Measurements from ENCODE around the gene ASB13. TPM values are rescaled to one million over a fixed set of nuclear protein-coding genes. Genes with fewer than 3 reads are reported as not detected.

The ASB13 gene
- polyA plus RNA-seq, 1 of the 3 experiments (the other 2 are of a cell fraction) = 9.2 TPM

GRCh38 chr10:5666841-5667630 is 641 bp upstream of the ASB13 start (continued):
- TF ChIP-seq ZBTB33 (IDR thresholded peaks at IDR 0.05; ENCODE audit: borderline replicate concordance, low read depth) = no peak
- no peak for TF ChIP-seq MXI1 (IDR thresholded peaks at IDR 0.05; ENCODE audit: low read depth, low read length)
- TF ChIP-seq EZH2phosphoT487 (IDR thresholded peaks at IDR 0.05; ENCODE audit: borderline replicate concordance, low read depth) = no peak
- TF ChIP-seq YY1 (IDR thresholded peaks at IDR 0.05; ENCODE audit: low read depth) = no peak
- no peak for TF ChIP-seq TEAD4 (IDR thresholded peaks at IDR 0.05; ENCODE audit: borderline replicate concordance, insufficient read depth)

- POLR2A ChIA-PET = no interaction called here
- Histone ChIP-seq H2AFZ (ENCODE audit: low read depth) (peak overlapping the region; percentile 79), H3K36me3 (replicated peaks in 1 of 2; ENCODE audit: control insufficient read depth in 1 of 2, insufficient read depth in 2 of 2, low read length in 1 of 2) (no peaks in the 10 kb centered on the region), H3K9me3 (no peaks in the 10 kb centered on the region), H3K4me3 (ENCODE audit: low read depth in 2 of 2, low read length in 1 of 2) (peak overlapping the region; percentile 86 to 93), H3F3A (replicated peaks; ENCODE audit: insufficient read depth) (no peaks in the 10 kb centered on the region), H3K79me2 (ENCODE audit: insufficient read depth) (peaks cover 10% of the 10 kb centered on the region; the same call in 1 of the 2 replicates), H3K4me2 (peak overlapping the region; percentile 80), H3K4me1 (ENCODE audit: control insufficient read depth in 1 of 2, insufficient read depth in 2 of 2, low read depth in 1 of 2, low read length in 1 of 2) (peaks cover 0 to 20% of the 10 kb centered on the region in 2 experiments; a peak in 2 of 4 replicates), H4K20me1 (ENCODE audit: insufficient read depth) (no peaks in the 10 kb centered on the region), H3K9ac (peak overlapping the region; percentile 76), H3K9me2 (no peaks in the 10 kb centered on the region), H3K27me3 (ENCODE audit: insufficient read depth) (no peaks in the 10 kb centered on the region), H3K27ac (ENCODE audit: low read depth in 2 of 2, low read length in 1 of 2) (peak overlapping the region; percentile 20 to 78; a peak in 2 of 4 replicates)
- CTCF ChIA-PET = interaction anchor here (0.7 to 2.0 kb wide), 3 partner anchors 36 to 223 kb away, joined by 3 to 7 read pairs (median 5); no protein-coding TSS in a partner anchor
- TF ChIP-seq RCOR1 (IDR thresholded peaks at IDR 0.05; ENCODE audit: low read length) (peak; percentile 73; the same call in 1 of the 2 replicates), EP300 (IDR thresholded peaks at IDR 0.05; ENCODE audit: borderline replicate concordance in 1 of 2, low read depth in 1 of 2, low read length in 1 of 2) (0 out of 4 replicates have a peak, but pooled peaks of 1 of the 2 experiments have one; percentile 9), MXI1 (IDR thresholded peaks at IDR 0.05; ENCODE audit: low read depth, low read length) (no peak; the same call in 1 of the 2 replicates), TEAD4 (IDR thresholded peaks at IDR 0.05; ENCODE audit: borderline replicate concordance, insufficient read depth) (no peak), POLR2AphosphoS5 (IDR thresholded peaks at IDR 0.05; ENCODE audit: low read depth, low read length) (no peak), CHD2 (IDR thresholded peaks at IDR 0.05; ENCODE audit: low read length, partially characterized antibody) (peak; percentile 12), RFX5 (IDR thresholded peaks at IDR 0.05; ENCODE audit: low read length) (no peak)
- DNase-seq = no peak
- 27% methylated on average over 9 of the region's 9 CpGs for WGBS (ENCODE audit: low lambda C conversion rate)
Measured at GRCh38 chr10:5665373-5666007, 905 bp downstream of the ASB13 start.
